Brain microvascular endothelial cell (primary cell): ENCODE results near the gene CCDC141.
A peak's percentile ranks its signal among the peaks of the same experiment; 100 is the strongest.

Source experiments
- DNase-seq: peaks from one replicate; pipeline ENCODE4 v3.0.0-alpha.2; 2020
- H3K27ac ChIP-seq: fragments of 250-450 bp; sonication (Bioruptor Pico); 2 replicates; pipeline ENCODE4 v1.5.1; 2020; ENCODE audit warnings: mild to moderate bottlenecking, moderate library complexity
- H3K27me3 ChIP-seq: fragments of 250-450 bp; sonication (Bioruptor Pico); replicated peaks from 2 replicates; pipeline ENCODE4 v1.5.1; 2020; ENCODE audit warnings: mild to moderate bottlenecking
- H3K36me3 ChIP-seq: fragments of 250-450 bp; sonication (Bioruptor Pico); replicated peaks from 2 replicates; pipeline ENCODE4 v1.5.1; 2020; ENCODE audit warnings: mild to moderate bottlenecking
- H3K4me3 ChIP-seq: 2 replicates; pipeline ENCODE4 v1.5.1; 2011; ENCODE audit warnings: low read depth, mild to moderate bottlenecking, control low read depth, low read length, moderate library complexity
- CTCF ChIP-seq: IDR thresholded peaks from 2 replicates; pipeline ENCODE4 v1.5.1; 2011; ENCODE audit warnings: low read depth, mild to moderate bottlenecking, moderate library complexity, low read length, control low read depth, inconsistent platforms; ENCODE audit errors: missing control alignments
- in situ Hi-C: cut with HindIII; loops from 2 replicates; pipeline ENCODE4 v1.10.0; 2017; ENCODE audit warnings: low sequenced_read_pairs, low pct_ligation_motif_present

Gene CCDC141

GRCh38 chr2:178830451-178830850 lies 219.5 kb downstream of the CCDC141 start:
- Histone ChIP-seq H3K27ac (no peak overlapping the region), H3K27me3 (no peaks in the 10 kb centered on the region), H3K4me3 (no peak overlapping the region), H3K36me3 (no peaks in the 10 kb centered on the region)
- in situ Hi-C loops = no loop called here
- TF ChIP-seq CTCF = no peak
- DNase-seq = no peak

GRCh38 chr2:178829981-178830380 lies 220.0 kb downstream of the CCDC141 start:
- in situ Hi-C loops = no loop called here
- H3K27ac ChIP-seq = no peak overlapping the region
- no peak for TF ChIP-seq CTCF
- no peaks in the 10 kb centered on the region for H3K36me3 ChIP-seq
- DNase-seq = no peak
- no peaks in the 10 kb centered on the region for H3K27me3 ChIP-seq
- no peak overlapping the region for H3K4me3 ChIP-seq

DNA sequence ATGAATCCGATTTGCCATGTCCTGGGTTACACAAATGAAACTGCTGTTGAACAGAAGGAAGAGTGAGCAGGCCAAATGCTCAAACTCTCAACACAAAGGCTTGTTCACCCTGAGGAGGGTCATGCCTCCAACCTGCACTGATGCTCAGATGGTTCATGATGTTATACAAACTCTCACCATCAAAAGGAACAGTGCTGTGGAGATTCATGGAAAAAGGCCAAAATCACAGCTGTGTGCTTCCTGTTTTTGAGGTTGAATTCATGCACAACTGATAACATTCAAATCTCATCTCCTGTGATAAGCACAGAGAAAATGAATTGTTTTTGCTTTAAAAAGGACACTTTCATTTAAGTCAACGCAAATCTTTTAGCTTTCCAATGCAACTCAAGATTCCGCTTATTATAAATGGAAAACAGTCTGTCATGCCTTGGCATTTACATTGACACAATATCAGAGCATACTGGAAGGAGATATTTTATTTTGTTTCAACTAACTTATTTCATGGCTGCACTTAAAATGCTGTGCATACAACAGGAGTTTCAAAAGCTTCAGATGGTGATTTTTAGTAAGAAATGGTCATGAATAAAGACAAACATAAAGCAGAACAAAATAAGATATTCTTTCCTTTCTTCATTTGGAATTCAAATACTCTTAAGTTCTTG lies 220.5 kb downstream of the CCDC141 start:
- Histone ChIP-seq H3K4me3 (no peak overlapping the region), H3K27ac (no peak overlapping the region), H3K27me3 (no peaks in the 10 kb centered on the region), H3K36me3 (no peaks in the 10 kb centered on the region)
- no peak for TF ChIP-seq CTCF
- in situ Hi-C loops = no loop called here
- peak; percentile 32 for DNase-seq

GRCh38 chr2:178828486-178828881 lies 221.5 kb downstream of the CCDC141 start:
- no peak for DNase-seq
- Histone ChIP-seq H3K36me3 (no peaks in the 10 kb centered on the region), H3K27ac (no peak overlapping the region), H3K4me3 (no peak overlapping the region), H3K27me3 (no peaks in the 10 kb centered on the region)
- in situ Hi-C loops = no loop called here
- TF ChIP-seq CTCF = no peak

- no peaks in the 10 kb centered on the region for H3K36me3 ChIP-seq
- H3K4me3 ChIP-seq = no peak overlapping the region
- no peaks in the 10 kb centered on the region for H3K27me3 ChIP-seq
- DNase-seq = no peak
- in situ Hi-C loops = no loop called here
- no peak overlapping the region for H3K27ac ChIP-seq
- TF ChIP-seq CTCF = no peak
Measured at GRCh38 chr2:178827739-178828485, 222.0 kb downstream of the CCDC141 start.
